K562 (cell line): ENCODE results near the gene ZSCAN2. TPM values are rescaled to one million over a fixed set of nuclear protein-coding genes. Genes with fewer than 3 reads are reported as not detected.

Experiments used
- ADNP ChIP-seq: fragments of 200-800 bp; sonication (Bioruptor generic); IDR thresholded peaks from 2 replicates; pipeline ENCODE4 v1.6.1; 2016; ENCODE audit warnings: missing genetic modification characterization, missing compliant biosample characterization
- BCOR ChIP-seq: fragments of 450-650 bp; IDR thresholded peaks from 2 replicates; pipeline ENCODE4 v1.6.1; 2016
- CCAR2 ChIP-seq: fragments of 200-400 bp; formaldehyde crosslinking; IDR thresholded peaks from 2 replicates; pipeline ENCODE4 v1.6.1; 2017; ENCODE audit warnings: mild to moderate bottlenecking, low read depth, low read length
- E2F3 ChIP-seq: fragments of 250-450 bp; sonication (Bioruptor Pico); IDR thresholded peaks from 2 replicates; pipeline ENCODE4 v1.4.0; 2020; ENCODE audit warnings: mild to moderate bottlenecking
- KAT7 ChIP-seq: sonication (generic); formaldehyde crosslinking; IDR thresholded peaks from 2 replicates; pipeline ENCODE4 v1.8.0; 2022; ENCODE audit warnings: missing genetic modification reagents, mild to moderate bottlenecking, borderline replicate concordance
- MEF2D ChIP-seq: conservative IDR thresholded peaks from 2 replicates; pipeline ENCODE4 v1.6.1; 2016; ENCODE audit warnings: low read depth, missing genetic modification characterization, missing compliant biosample characterization
- POLR2AphosphoS5 ChIP-seq: IDR thresholded peaks from 2 replicates; pipeline ENCODE4 v1.6.1; 2011; ENCODE audit warnings: mild to moderate bottlenecking, low read depth, low read length, moderate library complexity; ENCODE audit not compliant: control insufficient read depth, insufficient read depth
- RAD51 ChIP-seq: fragments of 450-650 bp; IDR thresholded peaks from 2 replicates; pipeline ENCODE4 v1.7.1; 2016; ENCODE audit warnings: low read depth, mild to moderate bottlenecking, borderline replicate concordance
- TOE1 ChIP-seq, 2 experiments: fragments of 450-650 bp in 1 of 2; sonication (generic) in 1 of 2; formaldehyde crosslinking in 1 of 2; IDR thresholded peaks; 2 replicates each; pipeline versions ENCODE4 v1.7.1 to v1.8.0; 2016 to 2022; ENCODE audit warnings: borderline replicate concordance in 2 of 2, mild to moderate bottlenecking in 2 of 2, antibody characterized with exemption in 1 of 2, inconsistent platforms in 1 of 2, low read depth in 1 of 2, missing genetic modification reagents in 1 of 2, moderate library complexity in 1 of 2
- polyA plus RNA-seq, 8 experiments: library from polyadenylated mRNA; depleted of rRNA in 4 of 8; stranded (reverse) in 5 of 8; unstranded in 3 of 8; fragments of >200 nt; fragmentation: Nextera tagmentation in 2 of 8; fragmentation: Illumina TruSeq in 1 of 8; extraction: Ambion mirVana in 2 of 8; extraction: Trizol in 1 of 8; gene quantifications; 2 replicates each; pipeline versions ENCODE4 v1.2.1 to v1.2.3, GENCODE V29; 2011 to 2014; ENCODE audit warnings: inconsistent platforms in 1 of 8, missing spikeins in 1 of 8
- total RNA-seq, 7 experiments: library from RNA; depleted of rRNA in 6 of 7; stranded (reverse); fragments of >200 nt in 6 of 7; fragmentation: Illumina TruSeq in 2 of 7; extraction: Trizol in 2 of 7; gene quantifications; 2 replicates each; pipeline versions ENCODE4 v1.2.1 to v1.2.3, GENCODE V29; 2011 to 2021; ENCODE audit warnings: low replicate concordance in 1 of 7
- TF ChIP-seq, protein P1 (sequence below): sonication (generic); formaldehyde crosslinking; IDR thresholded peaks from 2 replicates; pipeline ENCODE4 v1.8.1; 2023; ENCODE audit warnings: mild to moderate bottlenecking, missing genetic modification reagents, moderate library complexity
- TF ChIP-seq, protein P2 (sequence below): fragments of 450-650 bp; IDR thresholded peaks from 2 replicates; pipeline ENCODE4 v1.6.1; 2016; ENCODE audit warnings: low read depth, mild to moderate bottlenecking, moderate library complexity
- TF ChIP-seq, protein P3 (sequence below): fragments of 250-450 bp; sonication (Bioruptor Pico); IDR thresholded peaks from 2 replicates; pipeline ENCODE4 v1.5.0; 2021; ENCODE audit warnings: mild to moderate bottlenecking, borderline replicate concordance
- TF ChIP-seq, protein P4 (sequence below): fragments of 450-650 bp; formaldehyde crosslinking; IDR thresholded peaks from 2 replicates; pipeline ENCODE4 v1.4.0; 2020; ENCODE audit warnings: mild to moderate bottlenecking, moderate library complexity
- TF ChIP-seq, protein P5 (sequence below): sonication (generic); formaldehyde crosslinking; IDR thresholded peaks from 2 replicates; pipeline ENCODE4 v1.8.0; 2022; ENCODE audit warnings: mild to moderate bottlenecking, missing genetic modification reagents
- TF ChIP-seq, protein P6 (sequence below), 2 experiments: IDR thresholded peaks in 1 of 2; conservative IDR thresholded peaks in 1 of 2; 2 replicates each; pipeline ENCODE4 v1.6.1; 2016; ENCODE audit warnings: low read depth in 2 of 2, mild to moderate bottlenecking in 1 of 2, missing compliant biosample characterization in 1 of 2, missing genetic modification characterization in 1 of 2, moderate library complexity in 1 of 2

The ZSCAN2 gene
- total and polyA plus RNA-seq, 9 of the 15 experiments (the other 6 are each of a cell fraction or from before 2014, with no cell fraction given) = 1.7 to 14.2 (median 6.6) TPM

DNA sequence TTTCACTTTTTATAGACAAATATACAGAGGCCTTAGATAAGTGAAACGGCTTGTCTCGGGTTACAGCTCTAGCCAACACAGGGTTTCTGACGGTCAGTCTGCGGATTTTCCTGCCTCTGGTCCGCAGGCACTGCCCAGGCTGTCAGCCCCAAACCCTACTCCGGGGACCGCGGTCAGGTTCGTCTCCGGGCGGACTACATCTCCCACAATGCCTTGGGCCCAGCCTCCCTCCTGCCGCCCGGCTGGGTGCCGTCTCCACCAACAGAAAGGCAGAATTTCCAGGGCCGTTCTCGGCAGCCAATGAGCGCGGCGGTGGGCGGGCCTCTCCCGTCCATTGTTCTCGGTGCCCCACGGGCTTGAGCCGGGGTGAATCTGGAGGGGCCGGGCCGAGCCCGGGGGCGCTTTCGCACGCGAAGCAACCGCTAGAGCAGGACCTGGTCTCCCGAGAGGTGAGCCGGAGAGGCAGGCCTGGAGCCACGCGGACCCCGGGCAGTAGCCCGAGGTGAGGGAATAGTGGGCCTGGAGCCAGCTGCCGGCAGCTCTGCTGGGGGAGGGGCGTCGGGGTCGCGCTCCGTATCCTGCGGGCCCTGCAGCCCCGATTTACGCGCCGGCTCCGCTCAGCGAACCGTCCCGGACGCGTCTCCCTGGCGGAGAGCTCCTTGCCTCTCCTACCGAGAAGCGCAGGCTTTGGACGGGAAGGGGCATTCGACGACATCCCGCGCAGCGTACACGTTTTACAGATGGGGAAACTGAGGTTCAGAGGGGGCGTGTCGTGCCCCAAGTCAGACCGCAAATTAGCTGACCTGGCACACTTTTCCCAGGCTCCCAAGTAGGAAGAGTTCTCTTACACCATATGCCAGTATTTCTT, at the start of gene ZSCAN2 (continued):
- TF ChIP-seq, protein P1, sequence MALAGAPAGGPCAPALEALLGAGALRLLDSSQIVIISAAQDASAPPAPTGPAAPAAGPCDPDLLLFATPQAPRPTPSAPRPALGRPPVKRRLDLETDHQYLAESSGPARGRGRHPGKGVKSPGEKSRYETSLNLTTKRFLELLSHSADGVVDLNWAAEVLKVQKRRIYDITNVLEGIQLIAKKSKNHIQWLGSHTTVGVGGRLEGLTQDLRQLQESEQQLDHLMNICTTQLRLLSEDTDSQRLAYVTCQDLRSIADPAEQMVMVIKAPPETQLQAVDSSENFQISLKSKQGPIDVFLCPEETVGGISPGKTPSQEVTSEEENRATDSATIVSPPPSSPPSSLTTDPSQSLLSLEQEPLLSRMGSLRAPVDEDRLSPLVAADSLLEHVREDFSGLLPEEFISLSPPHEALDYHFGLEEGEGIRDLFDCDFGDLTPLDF (CRISPR knock-in tag) = peak; percentile 62; the same call in 1 of the 2 replicates
- no peak for TF ChIP-seq RAD51
- no peak for TF ChIP-seq ADNP (tag)
- TF ChIP-seq BCOR = peak; percentile 85
- TF ChIP-seq, protein P2, sequence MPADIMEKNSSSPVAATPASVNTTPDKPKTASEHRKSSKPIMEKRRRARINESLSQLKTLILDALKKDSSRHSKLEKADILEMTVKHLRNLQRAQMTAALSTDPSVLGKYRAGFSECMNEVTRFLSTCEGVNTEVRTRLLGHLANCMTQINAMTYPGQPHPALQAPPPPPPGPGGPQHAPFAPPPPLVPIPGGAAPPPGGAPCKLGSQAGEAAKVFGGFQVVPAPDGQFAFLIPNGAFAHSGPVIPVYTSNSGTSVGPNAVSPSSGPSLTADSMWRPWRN = no peak
- TF ChIP-seq, protein P3, sequence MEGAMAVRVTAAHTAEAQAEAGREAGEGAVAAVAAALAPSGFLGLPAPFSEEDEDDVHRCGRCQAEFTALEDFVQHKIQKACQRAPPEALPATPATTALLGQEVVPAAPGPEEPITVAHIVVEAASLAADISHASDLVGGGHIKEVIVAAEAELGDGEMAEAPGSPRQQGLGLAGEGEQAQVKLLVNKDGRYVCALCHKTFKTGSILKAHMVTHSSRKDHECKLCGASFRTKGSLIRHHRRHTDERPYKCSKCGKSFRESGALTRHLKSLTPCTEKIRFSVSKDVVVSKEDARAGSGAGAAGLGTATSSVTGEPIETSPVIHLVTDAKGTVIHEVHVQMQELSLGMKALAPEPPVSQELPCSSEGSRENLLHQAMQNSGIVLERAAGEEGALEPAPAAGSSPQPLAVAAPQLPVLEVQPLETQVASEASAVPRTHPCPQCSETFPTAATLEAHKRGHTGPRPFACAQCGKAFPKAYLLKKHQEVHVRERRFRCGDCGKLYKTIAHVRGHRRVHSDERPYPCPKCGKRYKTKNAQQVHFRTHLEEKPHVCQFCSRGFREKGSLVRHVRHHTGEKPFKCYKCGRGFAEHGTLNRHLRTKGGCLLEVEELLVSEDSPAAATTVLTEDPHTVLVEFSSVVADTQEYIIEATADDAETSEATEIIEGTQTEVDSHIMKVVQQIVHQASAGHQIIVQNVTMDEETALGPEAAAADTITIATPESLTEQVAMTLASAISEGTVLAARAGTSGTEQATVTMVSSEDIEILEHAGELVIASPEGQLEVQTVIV (CRISPR knock-in tag) = no peak
- TF ChIP-seq, protein P4, sequence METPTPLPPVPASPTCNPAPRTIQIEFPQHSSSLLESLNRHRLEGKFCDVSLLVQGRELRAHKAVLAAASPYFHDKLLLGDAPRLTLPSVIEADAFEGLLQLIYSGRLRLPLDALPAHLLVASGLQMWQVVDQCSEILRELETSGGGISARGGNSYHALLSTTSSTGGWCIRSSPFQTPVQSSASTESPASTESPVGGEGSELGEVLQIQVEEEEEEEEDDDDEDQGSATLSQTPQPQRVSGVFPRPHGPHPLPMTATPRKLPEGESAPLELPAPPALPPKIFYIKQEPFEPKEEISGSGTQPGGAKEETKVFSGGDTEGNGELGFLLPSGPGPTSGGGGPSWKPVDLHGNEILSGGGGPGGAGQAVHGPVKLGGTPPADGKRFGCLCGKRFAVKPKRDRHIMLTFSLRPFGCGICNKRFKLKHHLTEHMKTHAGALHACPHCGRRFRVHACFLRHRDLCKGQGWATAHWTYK = no peak
- TF ChIP-seq MEF2D (tag) = no peak
- peak; percentile 32; the same call in 1 of the 2 replicates for TF ChIP-seq POLR2AphosphoS5
- 0 out of 2 replicates have a peak, but pooled peaks have one; percentile 37 for TF ChIP-seq TOE1 (IDR thresholded peaks at IDR 0.05; ENCODE audit: borderline replicate concordance)
- TF ChIP-seq TOE1 (CRISPR knock-in tag; IDR thresholded peaks at IDR 0.05; ENCODE audit: borderline replicate concordance, low read depth) = no peak
- TF ChIP-seq, protein P5, sequence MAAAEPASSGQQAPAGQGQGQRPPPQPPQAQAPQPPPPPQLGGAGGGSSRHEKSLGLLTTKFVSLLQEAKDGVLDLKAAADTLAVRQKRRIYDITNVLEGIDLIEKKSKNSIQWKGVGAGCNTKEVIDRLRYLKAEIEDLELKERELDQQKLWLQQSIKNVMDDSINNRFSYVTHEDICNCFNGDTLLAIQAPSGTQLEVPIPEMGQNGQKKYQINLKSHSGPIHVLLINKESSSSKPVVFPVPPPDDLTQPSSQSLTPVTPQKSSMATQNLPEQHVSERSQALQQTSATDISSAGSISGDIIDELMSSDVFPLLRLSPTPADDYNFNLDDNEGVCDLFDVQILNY (CRISPR knock-in tag) = no peak
- TF ChIP-seq KAT7 (CRISPR knock-in tag) = no peak
- TF ChIP-seq, protein P6, sequence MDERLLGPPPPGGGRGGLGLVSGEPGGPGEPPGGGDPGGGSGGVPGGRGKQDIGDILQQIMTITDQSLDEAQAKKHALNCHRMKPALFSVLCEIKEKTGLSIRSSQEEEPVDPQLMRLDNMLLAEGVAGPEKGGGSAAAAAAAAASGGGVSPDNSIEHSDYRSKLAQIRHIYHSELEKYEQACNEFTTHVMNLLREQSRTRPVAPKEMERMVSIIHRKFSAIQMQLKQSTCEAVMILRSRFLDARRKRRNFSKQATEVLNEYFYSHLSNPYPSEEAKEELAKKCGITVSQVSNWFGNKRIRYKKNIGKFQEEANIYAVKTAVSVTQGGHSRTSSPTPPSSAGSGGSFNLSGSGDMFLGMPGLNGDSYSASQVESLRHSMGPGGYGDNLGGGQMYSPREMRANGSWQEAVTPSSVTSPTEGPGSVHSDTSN (CRISPR knock-in tag; IDR thresholded peaks at IDR 0.05; ENCODE audit: low read depth) = no peak
- TF ChIP-seq, protein P6 (tag; conservative IDR thresholded peaks at IDR 0.05; ENCODE audit: low read depth) = no peak
- 0 out of 2 replicates have a peak, but pooled peaks have one; percentile 17 for TF ChIP-seq E2F3 (CRISPR knock-in tag)
- TF ChIP-seq CCAR2 = no peak
